ENCODE results near the gene WWC2. TPM values are rescaled to one million over a fixed set of nuclear protein-coding genes. Genes with fewer than 3 reads are reported as not detected.

The WWC2 gene
- total and polyA plus RNA-seq, 2 experiments from 2014 or later = 18.8 to 30.2 TPM

- DNase-seq (ENCODE audit: low read depth in 1 of 2, low spot score in 1 of 2) = no peak
- TF ChIP-seq CTCF (IDR thresholded peaks at IDR 0.05; ENCODE audit: low read depth, low read length) = no peak
Measured at GRCh38 chr4:183356931-183357675, 258.0 kb downstream of the WWC2 start.

GRCh38 chr4:183358215-183358755 is 259.2 kb downstream of the WWC2 start:
- Histone ChIP-seq H3K27ac (no peak overlapping the region), H3K27me3 (no peaks in the 10 kb centered on the region), H3K4me3 (no peak overlapping the region), H3K9me3 (ENCODE audit: low read depth) (no peaks in the 10 kb centered on the region), H3K4me1 (ENCODE audit: low read depth) (no peaks in the 10 kb centered on the region), H3K36me3 (no peaks in the 10 kb centered on the region)
- DNase-seq (ENCODE audit: low read depth in 1 of 2, low spot score in 1 of 2) = no peak
- TF ChIP-seq CTCF (IDR thresholded peaks at IDR 0.05; ENCODE audit: low read depth, low read length) = no peak

More at GRCh38 chr4:183356931-183357675, 258.0 kb downstream of the WWC2 start:
- Histone ChIP-seq H3K27me3 (no peaks in the 10 kb centered on the region), H3K36me3 (no peaks in the 10 kb centered on the region), H3K27ac (no peak overlapping the region), H3K9me3 (ENCODE audit: low read depth) (no peaks in the 10 kb centered on the region), H3K4me3 (no peak overlapping the region), H3K4me1 (ENCODE audit: low read depth) (no peaks in the 10 kb centered on the region)

GRCh38 chr4:183360161-183360919 is 261.3 kb downstream of the WWC2 start:
- peak in 1 of 2 donors; percentile 69 for DNase-seq (ENCODE audit: low read depth in 1 of 2, low spot score in 1 of 2)
- Histone ChIP-seq H3K27ac (no peak overlapping the region), H3K4me1 (ENCODE audit: low read depth) (no peaks in the 10 kb centered on the region), H3K27me3 (no peaks in the 10 kb centered on the region), H3K4me3 (no peak overlapping the region), H3K36me3 (no peaks in the 10 kb centered on the region), H3K9me3 (ENCODE audit: low read depth) (no peaks in the 10 kb centered on the region)
- TF ChIP-seq CTCF (IDR thresholded peaks at IDR 0.05; ENCODE audit: low read depth, low read length) = no peak

- H3K27ac ChIP-seq = no peak overlapping the region
- H3K4me1 ChIP-seq (ENCODE audit: low read depth) = no peaks in the 10 kb centered on the region
- no peak for DNase-seq (ENCODE audit: low read depth in 1 of 2, low spot score in 1 of 2)
- H3K27me3 ChIP-seq = no peaks in the 10 kb centered on the region
- no peak for TF ChIP-seq CTCF (IDR thresholded peaks at IDR 0.05; ENCODE audit: low read depth, low read length)
- no peaks in the 10 kb centered on the region for H3K36me3 ChIP-seq
- no peaks in the 10 kb centered on the region for H3K9me3 ChIP-seq (ENCODE audit: low read depth)
- H3K4me3 ChIP-seq = no peak overlapping the region
Measured at GRCh38 chr4:183362036-183362435, 263.0 kb downstream of the WWC2 start.

GRCh38 chr4:183362916-183363542 is 264.0 kb downstream of the WWC2 start:
- Histone ChIP-seq H3K27ac (no peak overlapping the region), H3K36me3 (no peaks in the 10 kb centered on the region), H3K4me1 (ENCODE audit: low read depth) (no peaks in the 10 kb centered on the region), H3K4me3 (no peak overlapping the region), H3K27me3 (no peaks in the 10 kb centered on the region), H3K9me3 (ENCODE audit: low read depth) (no peaks in the 10 kb centered on the region)
- peak; percentile 46 for TF ChIP-seq CTCF (IDR thresholded peaks at IDR 0.05; ENCODE audit: low read depth, low read length)
- DNase-seq (ENCODE audit: low read depth in 1 of 2, low spot score in 1 of 2) = peak in 1 of 2 donors; percentile 68

Data from cardiac muscle cell (in vitro differentiated cells and primary cell).